Muscle of back (tissue), 11 donors: Measurements from ENCODE around the gene EPB41L4A. TPM values are rescaled to one million over a fixed set of nuclear protein-coding genes. Genes with fewer than 3 reads are reported as not detected.

Experiments
- DNase-seq, 3 donors: peaks; one replicate each; pipeline versions ENCODE4 v3.0.0 to v3.0.0-alpha.2; 2013
- polyA plus RNA-seq, 10 donors: library from polyadenylated mRNA; unstranded; fragments of 120-200 nt; gene quantifications; one replicate each; pipeline ENCODE4 v1.2.1, GENCODE V29; 2013; ENCODE audit not compliant: insufficient read length in 10 of 10

The EPB41L4A gene
- polyA plus RNA-seq, 10 donors, result 4.6 to 10.5 (median 7.2) TPM

DNA sequence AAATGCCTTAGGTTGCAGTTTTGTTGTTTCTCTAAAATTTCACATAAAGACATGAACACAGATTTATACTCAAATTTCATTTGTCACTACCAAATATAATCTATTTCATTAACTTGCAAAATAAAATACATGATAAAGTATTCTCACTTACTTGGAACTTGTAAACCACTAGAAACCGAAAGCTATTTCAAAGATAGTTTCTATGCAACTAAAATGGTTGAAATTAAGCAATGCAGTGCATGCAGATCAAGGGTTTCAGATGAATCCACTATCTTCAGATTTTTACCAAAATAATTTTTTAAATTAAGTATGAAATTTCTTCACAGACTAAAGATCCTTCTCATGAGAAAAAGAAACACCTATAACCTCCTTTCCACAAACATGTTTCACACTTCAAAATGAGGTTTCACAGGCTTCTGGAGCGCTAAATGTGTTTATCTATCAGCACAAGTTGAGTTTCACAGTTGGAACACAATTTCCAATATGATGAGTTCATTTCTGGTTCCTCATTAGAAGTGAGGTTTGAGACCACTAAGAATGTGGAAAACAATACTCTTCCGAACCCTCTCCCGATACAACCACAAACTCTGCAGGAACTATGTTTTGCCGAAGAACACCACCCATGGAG lies 63.9 kb downstream of the EPB41L4A start:
- no peak for DNase-seq

DNA sequence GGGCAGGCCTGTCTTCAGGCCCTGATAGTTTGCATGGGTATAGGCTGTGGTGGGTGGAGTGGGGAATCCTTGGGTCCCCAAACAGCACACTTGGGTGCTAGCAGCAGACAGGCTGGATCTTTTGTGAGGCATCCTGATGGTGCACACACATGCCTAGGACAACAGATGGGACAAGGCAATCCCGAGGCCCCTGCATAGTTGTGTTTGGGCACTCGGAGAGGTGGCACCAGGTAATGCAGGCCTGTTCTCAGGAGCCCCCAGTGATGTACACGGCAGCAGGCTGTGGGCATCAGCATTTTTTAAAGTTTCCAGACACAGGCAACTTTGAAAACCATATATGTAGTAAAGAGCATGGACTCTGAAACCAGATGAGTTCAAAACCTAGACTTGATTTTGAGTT lies 65.4 kb downstream of the EPB41L4A start:
- DNase-seq, result no peak

DNA sequence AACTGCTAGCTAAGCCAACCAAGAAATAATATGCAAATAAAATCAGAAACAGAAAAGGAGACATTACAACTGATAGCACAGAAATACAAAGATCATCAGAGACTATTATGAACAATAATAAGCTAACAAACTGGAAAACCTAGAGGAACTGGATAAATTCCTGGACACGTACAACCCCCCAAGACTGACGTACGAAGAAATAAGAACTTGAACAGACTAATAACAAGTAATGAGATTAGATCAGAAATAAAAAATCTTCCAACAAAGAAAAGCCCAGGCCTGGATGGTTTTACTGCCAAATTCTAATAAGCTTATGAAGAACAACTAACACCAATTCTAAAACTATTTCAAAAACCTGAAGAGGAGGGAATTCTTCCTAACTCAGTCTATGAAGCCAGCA lies 67.9 kb downstream of the EPB41L4A start:
- no peak for DNase-seq

DNA sequence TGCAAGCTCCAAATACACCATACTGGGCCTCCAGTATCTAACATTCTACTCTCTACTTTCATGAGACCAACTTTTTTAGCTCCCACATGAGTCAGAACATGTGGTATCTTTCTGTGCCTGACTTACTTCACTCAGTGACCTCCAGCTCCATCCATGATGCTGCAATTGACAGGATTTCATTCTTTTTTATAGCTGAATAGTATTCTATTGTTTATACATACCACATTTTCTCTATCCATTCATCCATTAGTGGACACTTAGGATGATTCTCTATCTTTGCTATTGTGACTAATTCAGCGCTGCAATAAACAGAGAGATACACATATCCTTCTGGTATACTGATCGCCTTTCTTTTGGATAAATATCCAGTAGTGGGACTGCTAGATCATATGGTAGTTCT lies 68.5 kb downstream of the EPB41L4A start:
- DNase-seq, result no peak

DNA sequence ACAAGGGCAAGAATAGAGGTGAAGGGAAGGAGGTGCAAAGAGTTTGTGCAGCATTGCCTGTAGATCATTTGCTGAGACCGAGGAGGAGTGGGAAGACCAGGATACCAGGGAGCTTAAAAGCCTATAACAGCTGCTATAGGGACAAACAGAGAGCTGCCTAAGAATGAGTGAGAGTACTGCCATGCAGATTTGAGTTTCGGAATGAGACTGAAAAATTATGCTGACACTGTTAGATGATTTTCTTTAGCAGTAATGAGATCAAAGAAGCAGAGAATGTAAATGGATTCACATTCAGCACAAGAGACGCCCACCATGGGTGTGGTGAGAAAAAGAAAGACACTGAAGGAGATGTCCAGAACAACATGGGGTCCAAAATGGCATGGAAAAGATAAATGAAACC lies 69.7 kb downstream of the EPB41L4A start:
- no peak for DNase-seq

DNA sequence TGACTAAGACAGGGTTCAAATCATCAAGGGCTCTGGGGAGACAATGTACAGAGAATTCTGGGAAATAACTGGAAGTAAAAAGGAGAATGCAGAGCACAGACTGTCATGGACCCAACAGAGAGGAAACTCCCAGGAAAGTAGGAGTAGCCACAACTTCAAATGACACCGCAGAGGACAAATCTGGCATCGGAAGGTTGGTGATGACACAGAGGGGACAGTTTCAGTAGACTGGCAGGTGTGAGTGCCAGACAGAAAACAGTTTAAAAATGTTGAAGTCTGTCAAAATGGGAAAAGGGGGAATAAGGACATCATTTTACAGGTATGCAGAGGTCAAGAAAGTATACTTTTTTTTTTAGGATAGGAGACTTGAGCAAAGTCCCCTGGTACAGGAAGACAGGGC lies 70.2 kb downstream of the EPB41L4A start:
- no peak for DNase-seq

DNA sequence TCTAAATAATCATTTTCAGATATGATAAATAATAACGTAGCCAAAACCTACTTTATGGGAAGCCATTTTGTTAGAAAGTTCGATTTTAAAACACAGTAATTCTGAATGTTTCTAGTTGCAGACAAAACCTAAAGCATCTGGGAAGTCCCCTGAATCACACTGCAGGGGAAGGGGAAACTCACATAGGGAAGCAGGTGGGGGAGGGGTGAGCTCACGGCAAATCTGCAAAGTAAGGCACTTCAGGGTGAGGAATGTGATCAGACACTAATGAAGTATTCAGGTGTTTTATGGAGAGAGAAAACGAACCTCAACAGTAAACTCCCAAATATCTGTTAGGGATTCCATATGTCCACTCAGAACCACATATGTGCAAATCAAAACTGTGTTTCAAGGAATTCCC lies 70.7 kb downstream of the EPB41L4A start:
- DNase-seq, result no peak

DNA sequence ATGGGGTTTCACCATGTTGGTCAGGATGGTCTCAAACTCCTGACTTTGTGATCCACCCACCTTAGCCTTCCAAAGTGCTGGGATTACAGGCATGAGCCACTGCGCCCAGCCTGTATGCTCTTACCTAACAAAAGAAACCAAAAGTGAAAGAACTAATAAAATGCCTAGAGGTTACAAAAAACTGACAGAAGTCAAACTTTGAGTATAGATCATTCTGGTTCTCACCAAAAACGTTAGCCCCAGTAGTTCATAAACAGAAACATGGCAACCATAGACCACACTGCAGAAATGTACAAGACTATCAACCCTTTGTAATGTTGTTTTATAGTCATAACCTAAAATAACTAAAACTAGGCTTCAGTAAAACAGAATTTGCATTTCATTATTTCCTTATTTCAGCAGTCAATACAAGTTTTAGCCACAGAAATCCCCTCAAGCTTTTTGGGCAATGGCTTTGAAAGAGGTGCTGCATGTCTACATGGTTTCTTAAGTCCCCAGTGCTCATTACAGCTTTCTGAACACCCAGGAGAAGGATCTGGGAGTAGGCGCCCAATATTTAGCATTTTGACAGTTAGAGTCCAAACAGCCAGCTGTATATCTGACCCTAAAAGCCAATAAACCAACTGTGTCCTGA lies 72.5 kb downstream of the EPB41L4A start:
- DNase-seq, result no peak

DNA sequence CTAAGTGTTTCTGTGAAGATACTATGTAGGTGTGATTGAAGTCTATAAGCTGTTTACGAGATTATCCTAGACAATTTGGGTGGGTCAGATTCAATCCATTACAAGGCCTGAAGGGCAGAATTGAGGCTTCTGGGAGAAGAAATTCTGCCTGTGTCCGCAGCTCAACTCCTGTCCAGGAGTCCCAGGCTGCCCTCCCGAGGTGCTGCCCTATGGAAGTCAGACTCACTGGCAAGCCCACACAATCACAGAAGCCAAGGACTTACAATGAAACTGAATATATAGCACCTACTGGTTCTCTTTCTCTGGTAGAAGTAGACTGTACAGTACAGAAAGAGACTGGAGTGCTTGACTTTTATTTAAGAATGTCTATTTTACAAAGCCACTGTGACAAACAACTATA lies 74.5 kb downstream of the EPB41L4A start:
- DNase-seq, result no peak

DNA sequence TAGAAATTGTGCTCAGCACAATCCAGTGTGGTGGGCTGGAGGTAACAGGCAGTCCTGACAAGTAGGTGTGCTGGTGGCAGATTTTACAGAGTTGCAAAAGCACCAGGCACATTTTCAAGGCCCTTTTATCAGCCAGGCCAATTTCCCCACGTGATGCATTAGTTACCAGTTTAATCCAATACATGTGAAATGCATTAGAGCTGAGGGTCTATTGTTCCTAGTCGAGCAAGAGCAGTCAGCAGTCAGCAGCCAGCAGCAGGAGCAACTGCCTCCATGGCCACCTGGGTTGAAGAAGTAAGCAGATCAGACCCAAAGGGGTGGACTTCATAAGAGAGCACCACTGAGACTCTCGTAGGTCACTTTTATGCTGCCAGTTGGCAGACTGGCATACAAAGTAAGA lies 76.7 kb downstream of the EPB41L4A start:
- peak in 1 of 3 donors; percentile 10 for DNase-seq

DNA sequence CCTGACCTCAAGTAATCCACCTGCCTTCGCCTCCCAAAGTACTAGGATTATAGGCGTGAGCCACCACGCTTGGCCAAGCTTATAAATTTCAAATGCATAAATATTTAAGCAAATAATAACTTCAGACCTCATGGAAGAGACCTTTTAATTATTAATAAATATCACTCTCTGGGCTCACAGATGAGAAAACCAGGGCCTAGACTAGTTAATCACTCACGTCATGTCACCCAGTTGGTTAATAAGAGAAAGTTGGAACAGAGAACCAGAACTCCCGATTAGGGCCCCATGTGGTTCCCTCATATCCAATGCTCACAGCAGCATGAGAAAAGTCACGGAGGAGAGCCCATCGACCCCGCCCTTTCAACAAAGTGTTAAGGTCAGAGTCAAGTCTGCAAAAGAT lies 79.3 kb downstream of the EPB41L4A start:
- DNase-seq, result no peak

DNA sequence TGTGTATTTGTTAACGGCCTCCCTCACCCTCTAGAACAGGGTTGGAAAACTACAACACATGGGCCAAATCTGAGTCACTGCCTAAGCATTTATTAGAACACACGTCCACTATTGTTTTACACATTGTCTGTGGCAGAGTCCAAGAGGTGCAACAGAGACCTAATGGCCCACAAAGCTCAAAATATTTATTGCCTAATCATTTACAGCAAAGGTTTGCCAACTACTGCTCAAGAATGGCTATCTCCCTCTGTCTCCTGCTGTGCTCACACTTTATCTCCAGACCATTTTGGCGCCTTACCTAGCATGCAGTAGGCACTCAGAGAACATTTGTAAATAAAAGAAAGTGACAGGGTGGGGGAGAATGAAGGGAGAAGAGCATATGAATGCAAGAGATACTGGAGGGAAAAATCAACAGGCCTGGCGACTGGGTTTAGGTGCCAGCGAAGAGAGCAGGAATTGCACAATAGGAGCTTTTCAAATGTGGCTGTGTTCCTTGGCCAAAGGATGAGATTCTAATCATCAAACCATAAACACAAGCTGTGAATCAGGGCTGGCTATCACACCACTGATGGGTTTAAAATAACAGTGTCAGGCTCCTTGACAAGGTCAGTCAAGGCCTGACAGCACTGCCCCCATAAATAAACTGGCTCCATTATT lies 80.3 kb downstream of the EPB41L4A start:
- no peak for DNase-seq

DNA sequence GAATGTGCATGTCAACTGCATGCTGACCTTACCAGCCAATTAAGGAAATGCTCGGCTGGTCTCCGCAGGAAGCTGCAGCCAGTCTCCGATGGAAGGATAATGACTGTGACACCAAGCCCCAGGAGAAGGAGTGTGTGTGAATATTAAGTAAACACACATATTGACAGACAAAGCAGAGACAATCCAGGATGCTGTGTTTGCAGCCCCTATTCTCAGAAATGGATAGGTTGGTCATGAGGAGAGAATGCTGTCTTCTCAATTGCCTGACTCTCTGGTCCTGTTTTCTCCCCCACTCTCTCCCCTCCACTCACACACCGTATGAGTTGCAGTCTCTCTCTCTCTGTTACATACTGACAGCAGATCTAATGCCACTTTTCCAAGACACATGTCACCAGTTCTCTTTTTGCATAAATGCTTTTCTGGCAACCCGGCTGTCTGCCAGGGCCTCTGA lies 85.7 kb downstream of the EPB41L4A start:
- no peak for DNase-seq

DNA sequence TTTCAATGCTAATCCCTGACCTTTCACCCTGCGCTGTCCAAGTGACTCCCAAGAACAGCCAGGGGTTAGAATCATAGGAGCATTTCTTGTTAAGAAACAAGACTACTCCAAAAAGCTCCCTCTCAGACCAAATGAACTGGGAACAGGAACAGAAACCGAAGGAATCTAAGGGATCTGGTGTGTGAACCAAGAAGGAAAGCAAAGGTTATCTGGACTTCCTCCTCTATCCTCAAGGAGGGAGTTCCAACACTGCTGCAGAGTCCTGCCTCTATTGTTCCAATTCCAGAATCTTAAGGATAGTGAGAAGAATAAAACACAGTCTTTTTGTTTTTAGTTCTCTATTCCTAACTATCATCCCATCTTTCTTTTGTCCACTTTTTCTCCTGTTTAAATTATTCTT lies 87.2 kb downstream of the EPB41L4A start:
- DNase-seq, result no peak

DNA sequence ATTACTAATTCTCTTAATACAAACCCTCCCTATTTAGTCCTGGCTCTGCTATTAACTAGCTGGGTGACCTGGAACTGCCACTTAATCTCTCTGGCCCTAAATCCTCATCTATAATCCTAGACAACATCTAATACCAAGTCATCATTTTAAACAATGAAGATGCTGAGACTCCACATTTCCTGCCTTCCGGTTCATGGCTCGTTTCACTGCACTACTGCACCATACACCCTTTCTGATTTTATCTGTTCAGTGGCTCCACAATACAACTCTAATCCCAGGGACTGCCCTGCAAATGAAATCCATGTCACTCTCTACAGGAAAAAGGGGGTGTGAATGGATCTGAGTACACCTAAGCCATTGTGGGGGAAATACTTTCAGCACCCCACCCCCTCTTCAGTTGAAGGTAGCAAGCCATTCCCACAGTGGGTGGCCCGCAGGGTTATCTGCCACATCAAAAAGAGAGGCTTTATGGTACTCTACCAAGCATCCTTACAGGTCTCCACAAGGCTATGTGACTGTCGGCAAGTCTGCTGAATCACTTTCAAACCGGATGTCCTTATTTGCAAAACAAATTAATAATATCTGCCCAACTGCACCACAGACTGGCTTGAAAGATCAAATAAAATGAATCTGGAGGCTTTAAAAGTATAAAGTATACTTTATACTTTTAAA lies 89.5 kb downstream of the EPB41L4A start:
- no peak for DNase-seq

DNA sequence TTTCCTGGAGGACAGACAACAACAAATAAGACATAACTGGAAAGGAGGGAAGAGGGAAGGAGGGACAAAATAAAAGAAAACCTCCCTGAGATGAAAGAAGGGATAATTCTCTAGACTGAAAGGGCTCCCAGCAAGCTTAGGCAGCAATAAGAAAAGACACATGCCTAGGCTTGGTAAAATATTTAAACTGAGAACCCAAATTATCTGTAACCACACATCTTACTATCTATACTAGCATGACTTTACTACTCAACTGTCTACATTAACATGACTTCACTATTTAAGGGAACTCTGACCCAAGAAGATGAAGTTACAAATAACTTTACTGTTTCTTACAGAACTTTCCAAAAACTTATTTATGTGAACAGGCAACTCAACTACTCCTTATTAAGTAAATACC lies 95.9 kb downstream of the EPB41L4A start:
- DNase-seq, result no peak

DNA sequence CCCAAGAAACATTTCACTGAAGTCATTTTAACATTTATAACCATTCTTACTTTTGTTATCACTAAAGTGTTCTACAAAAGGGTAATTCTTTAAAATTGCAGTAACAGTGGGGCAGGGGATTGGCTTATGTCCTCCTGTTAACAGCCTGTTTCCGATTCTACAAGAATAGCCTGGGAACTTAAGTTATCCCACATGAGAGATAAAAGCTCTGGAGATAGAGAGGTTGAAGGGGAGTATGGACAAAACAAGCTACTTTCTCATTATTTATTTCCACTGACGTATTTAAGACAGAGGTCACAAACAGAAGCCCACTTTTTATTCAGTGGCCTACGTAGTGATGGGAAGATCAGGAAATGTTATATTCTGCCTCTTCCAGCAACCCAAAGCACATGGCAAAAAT lies 98.7 kb downstream of the EPB41L4A start:
- DNase-seq, result no peak

DNA sequence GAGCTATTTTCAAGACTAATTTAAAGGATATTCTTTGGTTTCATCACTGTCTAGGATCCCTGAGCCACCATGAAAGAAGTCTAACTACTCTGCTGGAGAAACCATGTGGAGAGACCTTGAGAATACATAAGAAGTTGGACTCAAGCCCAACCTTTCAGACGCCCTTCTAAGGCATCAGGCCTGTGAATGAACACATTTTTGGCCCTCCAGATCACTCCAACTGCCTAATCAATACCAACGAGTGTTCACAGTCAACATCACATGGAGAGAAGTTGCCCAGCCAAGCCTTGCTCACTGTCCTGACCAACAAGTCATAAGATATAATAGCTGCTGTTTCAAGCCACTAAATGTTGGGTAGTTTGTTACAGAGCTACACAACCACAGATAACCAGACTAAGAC lies 100.7 kb downstream of the EPB41L4A start:
- DNase-seq, result no peak

DNA sequence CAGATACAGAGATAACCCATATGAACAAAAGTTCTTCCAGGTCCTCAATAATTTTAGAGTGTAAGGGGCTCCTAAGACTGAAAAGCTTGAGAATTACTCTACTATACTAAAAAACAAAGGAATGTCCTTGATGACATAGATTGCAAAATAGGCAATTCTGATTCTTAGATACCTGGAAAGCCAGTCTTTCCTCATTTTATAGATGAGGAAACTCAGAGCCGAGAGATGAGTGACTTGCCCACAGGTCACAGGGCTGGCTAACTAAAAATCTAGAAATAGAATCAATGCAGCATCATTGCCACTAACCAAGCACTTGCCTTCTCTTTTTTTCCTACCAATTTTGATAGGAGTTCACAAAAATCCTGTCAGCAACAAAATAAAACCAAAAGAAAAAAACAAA lies 101.2 kb downstream of the EPB41L4A start:
- no peak for DNase-seq

DNA sequence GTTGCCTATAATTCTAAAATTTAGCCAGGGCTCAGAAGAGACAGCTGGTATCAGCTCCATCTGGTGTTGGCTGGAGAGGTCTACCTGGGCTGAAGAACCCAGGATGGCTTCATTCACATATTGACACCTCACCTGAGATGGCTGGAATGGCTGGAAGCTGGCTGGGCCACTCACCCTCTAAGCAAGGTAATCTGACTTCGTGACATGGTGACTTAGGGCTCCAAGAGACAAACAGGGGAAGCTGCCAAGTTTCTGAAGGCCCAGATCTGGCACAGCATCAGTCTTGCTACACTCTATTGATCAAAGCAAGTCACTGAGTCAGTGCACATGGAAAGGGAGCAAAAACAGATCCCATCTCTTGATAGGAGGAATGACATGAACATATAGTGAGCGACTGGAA lies 102.3 kb downstream of the EPB41L4A start:
- DNase-seq, result no peak

DNA sequence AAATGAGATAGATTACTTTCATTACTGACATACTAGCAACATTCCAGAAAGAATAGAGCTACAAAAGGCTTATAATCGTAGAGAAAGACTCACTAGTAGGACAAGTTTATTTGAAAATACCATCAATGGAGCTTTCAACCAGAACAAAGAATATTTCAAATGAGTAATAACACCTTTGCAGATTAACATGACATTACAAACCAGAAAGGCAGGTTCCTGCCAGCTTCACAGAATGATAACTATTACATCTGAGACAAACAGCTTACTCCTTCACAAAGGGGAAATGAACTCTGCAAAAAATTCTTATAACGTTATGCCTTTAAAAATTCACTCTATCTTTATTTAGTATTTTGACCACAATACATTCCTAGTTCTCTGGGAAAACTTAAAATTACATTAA lies 103.1 kb downstream of the EPB41L4A start:
- DNase-seq, result no peak

DNA sequence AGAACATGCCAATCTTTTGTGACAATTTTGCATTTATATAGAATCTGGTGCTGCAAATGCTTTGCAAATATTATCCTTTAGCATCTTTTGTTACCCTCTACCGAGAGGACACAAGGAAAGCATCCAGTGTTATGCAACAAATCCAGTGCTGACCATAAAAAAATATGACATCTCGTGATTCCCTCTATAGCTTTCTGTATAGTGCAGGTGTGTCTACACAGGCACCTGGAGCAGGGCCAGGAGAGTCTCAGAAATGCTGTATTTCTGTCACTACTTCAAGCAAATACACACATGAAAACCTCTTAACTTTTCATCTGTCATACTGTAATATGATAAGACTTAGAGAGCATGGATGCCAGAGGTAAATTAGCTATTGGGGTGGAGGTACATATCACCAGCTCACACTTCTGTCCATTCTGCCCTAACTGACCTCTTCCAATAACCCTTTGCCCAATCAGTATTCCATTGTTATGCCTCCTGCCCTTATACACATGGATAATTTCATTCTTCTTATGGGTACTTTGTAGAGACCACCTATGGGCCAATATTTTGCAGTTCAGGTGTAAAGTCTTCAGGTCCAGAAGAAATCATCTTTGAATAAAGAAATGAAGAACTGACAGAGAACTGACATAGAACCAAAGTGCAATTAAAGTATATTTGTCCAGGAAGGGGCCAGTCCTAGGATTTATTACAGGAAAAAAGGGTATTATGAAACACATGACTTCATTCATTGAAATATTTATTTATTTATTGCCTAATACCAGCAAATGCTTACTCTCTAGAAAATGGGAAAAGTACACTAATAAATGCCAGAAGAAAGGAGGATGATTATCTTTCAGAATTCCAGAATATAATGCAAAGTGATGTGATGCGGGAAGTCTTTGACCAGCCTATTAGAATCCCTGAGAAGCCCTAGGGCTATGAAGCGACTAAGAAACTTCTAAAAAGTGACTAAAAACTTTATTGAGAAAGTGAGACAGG lies 106.5 kb downstream of the EPB41L4A start:
- DNase-seq, result no peak
